Erythroblast (primary cell): ENCODE data around the gene STRBP.

Experiments
- GATA1 ChIP-seq: IDR thresholded peaks from 2 replicates; pipeline ENCODE4 v1.6.1; 2011; ENCODE audit warnings: low read depth, mild to moderate bottlenecking, control low read depth, low read length, moderate library complexity
- POLR2A ChIP-seq: IDR thresholded peaks from 2 replicates; pipeline ENCODE4 v1.6.1; 2011; ENCODE audit warnings: mild to moderate bottlenecking, low read length

- TF ChIP-seq POLR2A = no peak
- TF ChIP-seq GATA1 = no peak
Measured at GRCh38 chr9:123201083-123201482, 67.3 kb downstream of the STRBP start.
